HK-2 (cell line): Measurements from ENCODE around the gene BRINP2.

Source experiments
- DNase-seq: peaks from one replicate; pipeline ENCODE4 v3.0.0-alpha.2; 2018; ENCODE audit not compliant: unreplicated experiment

The BRINP2 gene

DNA sequence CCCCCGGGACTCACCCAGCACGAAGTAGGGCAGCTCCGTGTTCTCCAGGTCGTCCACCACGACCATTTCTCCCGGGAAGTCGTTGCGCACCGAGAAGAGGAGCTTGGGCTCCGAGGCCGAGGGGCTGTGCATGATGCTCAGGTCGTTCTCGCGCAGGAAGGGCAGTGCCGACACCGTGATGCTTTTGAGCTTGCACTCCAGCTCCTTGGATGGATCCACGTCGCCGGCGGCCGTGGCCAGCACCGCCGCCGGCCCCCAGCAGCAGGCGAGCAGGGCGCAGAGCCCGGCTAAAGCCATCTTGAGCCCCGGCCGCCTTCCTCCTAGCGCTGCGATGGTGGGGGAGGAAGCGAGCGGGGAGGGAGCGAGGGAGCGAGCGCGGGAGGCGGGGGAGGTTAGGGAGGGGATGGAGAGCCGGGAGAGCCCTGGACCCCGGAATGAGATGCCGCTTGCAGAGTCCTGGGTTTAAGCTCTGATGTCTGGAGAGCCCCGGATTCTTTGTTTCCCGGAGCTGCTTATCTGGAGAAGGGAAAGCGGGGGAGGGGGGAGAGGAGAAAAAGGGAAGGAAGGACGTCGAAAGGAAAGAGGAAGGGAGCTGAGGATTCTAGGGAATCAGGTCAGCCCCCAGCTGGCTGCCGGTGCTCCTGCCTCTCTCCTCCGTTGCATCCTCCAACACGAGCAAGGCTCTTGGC, 6.2 kb upstream of the BRINP2 start, which contains the start of gene ASTN1:
TSS of gene ASTN1 (minus strand) at position 333 of the 689 bp plus-strand sequence. CDS start at position 297, 36 bp downstream.
- DNase-seq = no peak

GRCh38 chr1:177165069-177165439, 5.7 kb upstream of the BRINP2 start:
- no peak for DNase-seq

DNA sequence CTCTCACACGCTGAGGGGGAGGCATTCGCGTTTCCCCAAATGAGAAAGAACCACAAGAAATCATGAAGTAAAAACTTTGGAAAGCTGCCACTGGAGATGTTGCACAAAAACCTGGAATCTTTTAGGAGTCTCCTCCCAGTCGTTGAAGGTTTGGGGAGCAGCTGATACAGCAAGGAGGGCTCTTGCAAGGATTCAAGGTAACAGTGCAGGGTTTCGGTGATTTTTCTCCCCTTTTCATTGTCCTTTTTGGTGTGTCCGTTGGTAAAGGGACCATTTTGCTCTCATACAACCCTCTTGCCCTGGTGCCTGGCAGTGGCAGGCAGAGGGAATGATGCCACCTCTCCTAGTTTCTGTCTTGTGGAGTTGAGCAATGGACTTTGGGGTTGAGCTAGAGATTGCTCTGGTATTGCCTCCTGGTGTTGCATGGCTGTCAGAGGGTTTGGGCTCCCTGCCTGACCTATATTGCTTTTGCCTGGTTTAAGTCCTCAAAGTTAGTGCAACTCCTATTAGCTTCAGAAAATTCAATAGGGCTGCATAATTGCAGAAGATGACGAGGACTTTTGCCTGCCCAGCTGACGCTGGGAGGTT, 872 bp downstream of the BRINP2 start:
- DNase-seq = no peak

GRCh38 chr1:177172272-177172671, 1.5 kb downstream of the BRINP2 start:
- no peak for DNase-seq

DNA sequence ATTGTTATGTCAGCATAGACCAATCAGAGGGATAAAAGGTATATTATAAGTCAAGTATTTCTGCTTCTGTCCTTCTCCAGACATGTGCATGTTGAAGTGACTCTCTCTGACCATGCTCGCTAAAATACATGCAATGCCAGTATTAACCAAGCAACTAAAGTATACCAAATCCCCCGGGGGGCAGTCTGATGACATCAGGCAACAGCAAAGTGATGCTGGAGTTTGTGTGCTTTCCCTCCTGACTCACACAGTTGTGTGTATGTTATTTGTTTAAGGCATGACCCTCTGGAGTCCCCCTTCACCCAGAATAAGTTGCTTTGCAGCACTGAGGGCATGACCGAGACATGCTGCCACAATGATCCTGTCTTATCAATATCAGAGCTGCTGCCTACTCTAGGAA, 2.1 kb downstream of the BRINP2 start:
- no peak for DNase-seq

DNA sequence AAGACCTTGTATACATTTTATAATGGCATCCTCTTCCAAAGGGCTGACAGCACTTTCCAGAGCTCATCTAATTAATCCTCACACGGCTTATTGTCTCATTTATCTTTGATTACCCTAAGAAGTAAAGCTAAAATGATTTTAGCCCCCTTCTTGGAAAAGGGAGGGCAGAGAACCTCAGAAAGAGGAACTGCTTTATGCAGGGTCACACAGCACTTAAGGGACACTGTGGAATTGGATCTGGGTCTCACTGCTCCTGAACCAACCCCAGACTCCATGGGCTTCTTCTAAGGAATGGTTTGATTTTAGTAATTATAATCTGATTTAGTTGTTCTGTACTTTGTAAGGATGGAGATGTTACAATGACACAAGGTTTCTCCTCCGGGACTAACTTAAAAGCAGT, 3.2 kb downstream of the BRINP2 start:
- no peak for DNase-seq

- DNase-seq = no peak
Measured at GRCh38 chr1:177174921-177175634, 4.3 kb downstream of the BRINP2 start.

- DNase-seq = no peak
Measured at GRCh38 chr1:177181280-177181630, 10.5 kb downstream of the BRINP2 start.

DNA sequence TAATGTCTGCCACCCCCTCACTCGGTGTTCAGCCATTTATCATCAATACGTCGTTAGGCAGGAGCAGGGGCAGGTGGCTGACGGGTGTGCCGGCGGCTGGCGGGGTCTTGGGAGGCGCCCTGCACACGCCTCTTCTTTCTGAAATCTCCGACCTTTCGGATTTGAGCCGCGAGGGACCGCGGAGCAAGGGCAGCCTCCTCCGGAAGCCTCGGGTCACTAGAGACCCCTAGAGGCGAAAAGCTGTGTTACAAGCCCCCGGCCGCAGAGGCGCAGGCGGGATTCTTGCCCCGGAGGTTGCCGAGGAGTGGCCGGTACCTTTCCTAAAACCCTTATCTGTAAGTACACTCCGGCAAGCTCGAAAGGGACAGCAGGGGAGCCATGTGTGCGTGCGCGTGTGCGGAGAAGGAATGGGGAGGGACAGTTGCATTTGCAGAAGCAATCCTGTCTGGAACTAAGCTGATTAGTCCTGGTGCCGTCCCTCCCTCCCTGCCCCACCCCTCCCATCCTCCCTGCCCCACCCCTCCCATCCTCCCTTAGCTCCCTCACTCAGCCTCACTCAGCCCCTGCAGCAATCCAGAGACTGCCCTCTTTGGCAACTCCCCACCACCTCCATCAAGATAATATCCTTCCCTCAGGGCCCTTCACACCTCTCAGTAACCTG, 11.0 kb downstream of the BRINP2 start:
- peak; percentile 74 for DNase-seq

- no peak for DNase-seq
Measured at GRCh38 chr1:177183836-177184235, 13.1 kb downstream of the BRINP2 start.

- no peak for DNase-seq
Measured at GRCh38 chr1:177185209-177185608, 14.5 kb downstream of the BRINP2 start.

- DNase-seq = no peak
Measured at GRCh38 chr1:177186639-177187038, 15.9 kb downstream of the BRINP2 start.

- DNase-seq = no peak
Measured at GRCh38 chr1:177190308-177190970, 19.7 kb downstream of the BRINP2 start.

GRCh38 chr1:177198243-177198642, 27.5 kb downstream of the BRINP2 start:
- no peak for DNase-seq

GRCh38 chr1:177200290-177200689, 29.5 kb downstream of the BRINP2 start:
- no peak for DNase-seq

GRCh38 chr1:177206831-177207355, 36.1 kb downstream of the BRINP2 start:
- DNase-seq = no peak

DNA sequence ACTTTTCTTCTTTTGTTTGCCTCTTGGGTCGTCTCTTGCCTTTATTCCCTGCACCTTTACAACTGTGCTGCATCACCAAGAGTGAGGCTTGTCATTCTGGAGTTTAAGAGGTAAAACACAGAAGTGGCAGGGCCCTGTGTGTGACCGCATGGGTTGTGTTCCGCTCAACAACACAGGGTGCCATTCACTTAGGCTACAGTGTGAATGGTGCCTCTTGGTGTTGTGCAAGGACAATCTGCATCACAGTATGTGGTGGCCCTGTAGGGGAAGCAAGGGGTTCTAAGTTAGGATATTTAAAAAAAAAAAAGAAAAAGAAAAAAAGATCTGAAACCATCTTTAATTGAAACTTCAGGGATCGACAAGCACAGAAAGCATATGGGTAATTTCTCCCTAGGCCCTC, 38.2 kb downstream of the BRINP2 start:
- DNase-seq = no peak

GRCh38 chr1:177209357-177209756, 38.6 kb downstream of the BRINP2 start:
- peak; percentile 81 for DNase-seq

GRCh38 chr1:177210071-177210470, 39.3 kb downstream of the BRINP2 start:
- DNase-seq = no peak

DNA sequence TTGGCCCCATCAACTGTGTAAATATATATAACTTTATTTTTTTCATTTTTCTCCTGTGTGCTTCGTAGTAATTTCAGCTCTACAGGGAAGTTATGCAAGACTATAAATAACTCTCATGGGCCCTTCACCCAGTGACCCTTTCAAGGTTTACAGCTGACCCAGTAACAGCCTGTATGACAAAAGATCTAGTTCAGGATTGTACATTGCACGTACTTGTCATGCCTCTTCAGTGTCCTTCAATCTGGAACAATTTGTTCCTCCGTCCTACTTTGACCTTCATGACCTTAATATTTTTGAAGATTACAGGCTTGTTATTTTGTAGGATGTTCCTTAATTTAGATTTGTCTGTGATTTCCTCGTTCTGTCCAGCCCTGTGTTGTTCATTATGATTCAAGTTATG, 40.5 kb downstream of the BRINP2 start:
- no peak for DNase-seq

DNA sequence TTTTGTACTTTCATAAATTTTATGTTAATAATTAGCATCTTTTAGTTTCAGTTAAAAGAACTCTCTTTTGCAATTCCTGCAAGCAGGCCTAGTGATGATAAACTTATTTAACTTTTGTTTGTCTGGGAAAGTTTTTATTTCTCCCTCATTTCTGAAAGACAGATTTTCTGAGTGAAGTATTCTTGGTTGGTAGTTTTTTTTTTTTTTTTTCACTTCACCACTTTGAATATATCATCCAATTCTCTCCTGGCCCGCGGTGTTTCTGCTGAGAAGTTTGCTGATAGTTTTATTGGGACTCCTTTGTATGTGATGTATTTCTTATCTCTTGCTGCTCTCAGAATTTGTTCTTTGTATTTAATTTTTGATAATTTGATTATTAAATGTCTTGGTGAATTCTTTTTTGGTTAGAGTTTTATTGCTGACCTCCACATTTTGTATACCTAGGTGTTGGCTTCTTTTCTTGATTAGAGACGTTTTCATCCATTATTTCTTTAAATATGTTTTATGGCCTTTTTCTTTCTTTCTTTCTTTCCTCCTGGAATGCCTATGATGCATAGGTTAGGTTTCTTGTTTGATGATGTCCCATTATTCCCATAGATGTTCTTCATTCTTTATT, 45.9 kb downstream of the BRINP2 start:
- no peak for DNase-seq
